Fibroblast of skin of abdomen (primary cell): ENCODE data around the gene KLF11.

ENCODE experiments used
- DNase-seq: peaks from one replicate; pipeline ENCODE4 v3.0.0-alpha.2; 2013

The KLF11 gene

DNA sequence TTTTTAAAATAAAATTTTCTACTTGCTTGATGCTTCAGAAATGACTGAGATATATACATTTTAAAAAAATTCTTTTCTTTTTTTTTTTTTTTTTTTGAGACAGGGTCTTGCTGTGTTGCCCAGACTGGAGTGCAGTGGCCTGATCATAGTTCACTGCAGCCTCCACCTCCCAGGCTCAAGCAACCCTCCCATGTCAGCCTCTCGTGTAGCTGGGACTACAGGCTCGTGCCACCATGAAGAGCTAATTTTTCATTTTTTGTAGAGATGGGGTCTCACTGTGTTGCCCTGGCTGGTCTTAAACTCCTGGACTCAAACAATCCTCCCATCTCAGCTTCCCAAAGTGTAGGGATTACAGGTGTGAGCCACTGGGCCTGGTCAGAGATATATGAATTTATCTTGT is 24.0 kb downstream of the KLF11 start:
- DNase-seq: no peak

DNA sequence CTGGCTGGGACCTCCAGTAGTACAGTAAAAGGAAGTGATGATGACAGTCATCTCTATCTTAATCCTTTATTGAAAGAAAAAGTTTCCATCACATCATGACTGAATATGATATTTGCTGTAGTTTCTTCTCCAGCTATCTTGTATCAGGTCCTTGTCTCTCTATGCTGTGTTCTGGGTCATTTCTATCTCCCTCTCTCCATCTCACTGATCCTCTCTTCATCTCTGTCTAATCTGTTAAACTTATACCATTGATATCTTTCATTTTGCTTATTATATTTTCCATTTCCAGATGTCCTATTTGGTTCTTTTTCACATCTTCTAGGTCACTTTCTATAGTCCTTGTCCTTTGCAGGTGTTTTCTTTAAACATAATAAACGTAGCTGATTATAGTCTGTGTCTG is 24.5 kb downstream of the KLF11 start:
- DNase-seq: no peak

DNA sequence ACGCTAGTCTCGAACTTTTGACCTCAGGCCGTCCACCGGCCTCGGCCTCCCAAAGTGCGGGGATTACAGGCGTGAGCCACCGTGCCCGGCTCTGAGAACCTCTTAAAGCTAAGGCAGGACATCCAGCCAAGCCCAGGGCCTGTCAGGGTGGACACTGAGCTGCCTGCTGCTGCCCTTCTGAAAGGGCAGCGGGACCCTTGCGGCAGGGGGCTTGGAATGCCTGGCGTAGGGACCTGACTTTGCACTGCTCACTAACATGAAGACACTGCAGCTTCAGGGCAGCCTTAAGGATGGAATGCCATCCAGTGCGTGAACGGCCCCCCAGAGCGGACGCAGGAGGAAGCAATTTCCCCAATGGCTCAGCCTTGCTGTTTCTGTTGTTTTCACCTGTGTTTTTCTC is 27.8 kb downstream of the KLF11 start:
- DNase-seq: no peak

DNA sequence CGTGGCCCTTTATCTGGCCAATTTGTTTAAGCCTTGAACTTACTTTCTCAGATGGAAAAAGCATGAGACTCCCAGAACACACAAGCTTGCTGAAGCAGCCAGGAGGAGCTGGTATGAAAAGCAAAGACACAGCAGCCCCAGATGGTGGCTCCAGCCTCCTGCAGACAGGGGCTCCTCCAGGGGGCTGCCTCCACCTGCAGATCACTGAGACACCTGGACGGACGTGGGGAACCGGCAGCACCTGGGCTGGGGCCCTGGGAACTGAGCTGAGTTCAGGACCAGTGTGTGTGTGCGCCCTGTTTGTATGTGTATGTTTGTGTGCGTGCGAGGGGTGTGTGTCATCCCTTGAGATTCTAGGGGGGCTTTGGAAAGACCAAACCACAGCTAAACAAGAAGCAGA is 28.2 kb downstream of the KLF11 start:
- DNase-seq: no peak

DNA sequence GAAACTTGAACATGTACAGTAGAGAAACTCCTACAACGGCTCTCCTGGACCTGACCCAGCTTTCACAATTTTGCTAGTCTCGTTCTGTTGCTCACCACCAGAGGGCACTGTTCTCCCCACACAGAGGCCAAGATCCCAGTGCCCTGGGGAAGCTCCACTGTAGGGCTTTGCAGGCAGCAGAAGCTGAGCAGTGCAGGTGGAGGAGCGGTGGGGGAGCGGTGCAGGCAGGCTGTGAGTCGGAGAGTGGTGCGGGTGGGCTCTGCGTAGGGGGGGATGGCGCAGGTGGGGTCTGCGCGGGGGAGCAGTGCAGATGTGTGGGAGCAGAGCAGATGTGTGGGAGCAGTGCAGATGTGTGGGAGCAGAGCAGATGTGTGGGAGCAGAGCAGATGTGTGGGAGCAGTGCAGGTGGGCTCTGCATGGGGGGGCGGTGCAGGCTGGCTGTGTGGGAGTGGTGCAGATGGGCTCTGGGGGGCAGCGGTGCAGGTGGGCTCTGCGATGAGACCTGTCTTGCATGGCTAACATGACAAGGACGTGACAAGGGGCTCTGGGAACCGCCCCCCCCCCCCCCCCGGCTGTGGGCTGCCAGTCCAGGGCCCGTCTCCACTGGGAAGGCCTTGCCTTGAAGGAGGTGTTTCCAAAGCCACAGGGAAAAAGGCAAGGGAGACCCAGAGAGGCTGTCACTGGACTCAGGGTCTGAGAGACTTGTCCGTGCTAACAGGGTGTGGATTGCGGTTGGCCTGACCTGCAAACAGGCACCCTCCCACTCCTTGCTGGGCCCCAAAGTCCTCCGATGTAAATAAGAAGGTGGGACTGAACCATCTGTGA is 29.5 kb downstream of the KLF11 start:
- DNase-seq: peak; percentile 80

DNA sequence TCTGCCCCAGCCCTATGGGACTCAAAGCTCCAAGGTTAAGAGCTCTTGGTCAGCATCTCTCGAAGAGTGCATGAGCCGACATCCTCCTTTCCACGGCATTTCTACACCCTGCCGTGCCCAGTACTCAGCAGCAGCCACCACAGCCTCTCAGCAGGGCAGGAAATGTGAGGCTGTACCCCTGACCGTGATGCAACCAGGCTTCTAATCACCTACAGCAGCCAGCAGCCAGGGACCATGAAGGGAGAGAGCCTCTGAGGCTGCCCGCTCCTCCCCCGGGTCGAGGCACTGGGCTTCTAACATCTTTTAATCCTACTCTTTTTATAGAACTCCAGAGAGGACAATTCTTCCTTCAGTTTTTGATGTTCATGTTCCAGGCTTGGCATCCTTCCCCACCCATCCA is 30.4 kb downstream of the KLF11 start:
- DNase-seq: no peak

DNA sequence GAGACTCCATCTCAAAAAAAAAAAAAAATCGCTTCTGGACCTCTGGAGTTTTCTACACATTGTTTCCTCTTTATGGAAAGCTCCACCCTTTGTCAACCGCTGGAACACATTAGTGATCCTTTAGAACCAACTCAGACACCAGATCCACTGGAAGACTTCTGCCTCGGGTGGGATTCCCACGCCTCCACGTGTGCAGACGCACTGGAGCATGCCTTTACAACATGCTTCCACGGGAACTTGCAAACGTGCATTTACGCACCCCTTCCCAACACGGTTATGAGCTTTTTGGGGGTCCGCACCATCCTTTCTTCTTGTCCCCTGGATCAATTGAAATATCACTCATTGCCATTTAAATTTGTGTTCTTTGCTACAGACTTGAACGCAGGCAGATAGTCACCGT is 31.8 kb downstream of the KLF11 start:
- DNase-seq: no peak

DNA sequence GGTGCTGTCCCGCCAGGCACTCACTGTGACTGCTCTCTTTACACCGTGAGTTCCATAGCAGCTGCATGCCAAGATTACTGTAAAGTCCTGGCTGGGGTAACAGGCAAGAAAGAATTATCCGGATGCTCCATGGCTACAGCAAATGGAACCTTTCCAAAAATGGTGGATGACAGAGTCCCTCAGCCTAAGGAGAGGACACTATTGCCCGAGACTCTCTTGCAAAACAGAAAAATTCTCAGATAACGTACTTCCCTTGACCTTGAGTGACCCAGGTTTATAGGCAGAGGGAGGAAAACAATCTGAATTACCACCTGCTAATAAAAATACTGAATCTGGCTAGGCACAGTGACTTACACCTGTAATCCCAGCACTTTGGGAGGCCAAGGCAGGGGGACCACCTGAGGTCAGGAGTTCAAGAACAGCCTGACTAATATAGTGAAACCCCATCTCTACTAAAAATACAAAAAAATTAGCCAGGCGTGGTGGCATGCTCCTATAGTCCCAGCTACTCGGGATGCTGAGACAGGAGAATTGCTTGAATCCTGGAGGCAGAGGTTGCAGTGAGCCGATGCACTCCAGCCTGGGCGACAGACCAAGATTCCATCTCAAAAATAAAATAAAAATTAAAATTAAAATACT is 32.3 kb downstream of the KLF11 start:
- no peak for DNase-seq

DNA sequence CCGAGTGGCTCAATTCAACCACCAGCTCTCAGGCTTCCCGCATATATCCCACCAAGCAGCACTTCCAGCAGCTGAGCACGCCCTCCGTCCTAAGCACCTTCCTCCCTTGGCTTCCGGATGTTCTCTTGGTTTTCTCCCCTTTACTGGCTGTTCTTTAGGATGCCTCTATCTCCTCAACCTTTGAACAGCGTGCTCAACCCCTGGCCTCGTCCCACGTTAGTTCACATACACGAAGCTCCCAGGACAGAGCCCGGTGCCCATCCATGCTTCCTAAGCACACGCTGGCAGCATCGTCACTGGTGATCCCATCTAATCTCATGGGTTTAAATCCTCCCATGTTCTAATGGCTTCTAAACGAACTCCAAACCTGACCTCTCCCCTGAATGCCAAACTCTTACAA is 33.2 kb downstream of the KLF11 start:
- no peak for DNase-seq

DNA sequence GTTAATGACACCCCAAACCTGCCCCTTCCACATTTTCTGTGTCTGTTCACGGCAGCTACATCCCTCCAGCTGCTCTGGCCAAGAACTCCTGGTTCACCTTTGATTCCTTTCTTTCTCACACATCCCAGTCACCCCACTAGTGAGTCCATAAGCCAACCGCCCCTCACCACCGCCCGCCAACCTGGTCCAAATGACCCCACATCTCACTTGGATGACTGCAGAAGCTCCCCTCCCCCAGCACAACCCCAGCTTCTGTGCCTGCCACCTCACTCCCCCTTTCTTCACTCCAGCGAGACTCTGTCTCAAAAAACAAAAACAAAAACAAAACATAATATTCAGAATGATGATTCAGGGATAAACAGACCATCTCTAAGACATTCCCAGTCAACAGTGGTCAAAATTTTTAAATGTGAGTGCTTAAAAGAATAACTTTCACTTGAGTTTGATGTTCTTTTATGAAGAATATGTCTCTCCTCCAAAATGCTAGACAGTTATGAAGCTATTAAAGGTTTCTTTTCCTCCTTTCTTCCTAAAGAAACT is 33.7 kb downstream of the KLF11 start:
- DNase-seq: no peak

DNA sequence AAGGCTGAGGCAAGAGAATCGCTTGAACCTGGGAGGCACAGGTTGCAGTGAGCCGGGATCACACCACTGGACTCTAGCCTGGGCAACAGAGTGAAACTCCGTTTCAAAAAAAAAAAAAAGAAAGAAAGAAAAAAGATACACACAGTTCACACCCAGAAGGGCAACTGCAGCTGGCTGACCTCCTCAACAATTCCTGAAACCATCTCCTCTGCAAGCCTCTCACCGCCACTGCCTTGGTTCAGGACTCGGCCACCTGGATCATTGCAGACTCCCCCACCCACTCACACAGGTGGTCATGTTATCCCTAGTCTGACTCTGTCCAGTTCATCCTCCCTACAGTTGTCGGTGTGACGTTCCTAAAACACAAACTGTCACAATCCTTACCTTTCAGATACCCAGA is 34.7 kb downstream of the KLF11 start:
- no peak for DNase-seq

DNA sequence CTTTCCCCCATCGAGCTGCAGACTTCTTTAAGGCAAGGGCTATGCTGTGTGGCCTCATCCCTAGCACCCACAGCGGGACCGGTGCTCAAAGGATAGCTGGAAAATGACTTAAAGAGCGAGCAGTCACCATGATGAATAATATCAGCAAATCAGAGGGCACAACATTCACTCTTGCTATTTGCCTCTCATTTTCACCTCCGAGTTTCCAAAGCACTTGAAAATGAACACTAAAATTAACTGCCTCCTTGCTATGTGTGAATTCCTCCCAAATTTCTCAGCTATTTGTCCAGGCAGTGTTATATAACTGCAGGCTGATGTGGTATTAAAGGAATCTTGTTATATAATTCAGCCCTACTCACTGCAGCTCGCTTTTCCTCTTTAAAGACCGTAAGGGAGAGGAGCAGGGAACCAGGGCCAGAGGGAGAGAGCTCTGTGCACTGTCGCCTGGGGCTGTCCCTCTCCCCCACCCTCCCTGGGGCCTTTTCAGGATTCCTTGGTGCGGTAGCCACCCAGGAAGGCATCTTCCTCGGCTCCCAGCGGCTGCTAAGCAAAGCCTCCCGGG is 35.4 kb downstream of the KLF11 start:
- DNase-seq: peak; percentile 28

DNA sequence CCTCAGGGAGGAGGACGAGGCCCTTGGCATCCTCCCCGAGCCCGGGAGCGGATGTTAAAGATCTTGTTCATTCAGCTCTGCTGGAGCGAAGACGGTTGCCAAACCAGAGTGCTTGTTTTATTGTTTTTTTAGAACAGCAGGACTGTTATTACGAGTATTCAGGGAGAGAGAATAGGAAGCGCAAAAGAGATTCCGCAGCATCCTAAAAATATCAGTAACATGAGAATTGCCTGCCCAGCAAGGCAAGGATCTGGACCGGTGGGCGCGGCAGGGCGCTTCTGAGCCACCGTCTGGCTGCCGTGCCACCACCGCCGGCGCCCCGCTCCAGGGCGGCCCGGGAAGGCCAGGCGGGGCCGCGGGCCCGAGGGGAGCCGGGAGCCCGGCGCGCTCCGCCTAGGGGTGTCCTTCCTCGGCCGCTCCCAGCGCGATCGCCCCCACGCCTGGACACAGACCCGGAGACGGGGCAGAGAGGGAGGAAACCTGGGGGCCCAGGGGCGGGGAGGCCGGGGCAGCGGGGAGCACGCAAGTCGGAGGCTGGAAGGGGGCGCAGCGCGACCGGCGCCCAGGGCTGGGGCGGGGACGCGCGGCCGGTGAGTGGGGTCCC is 36.0 kb downstream of the KLF11 start:
- DNase-seq: peak; percentile 56

DNA sequence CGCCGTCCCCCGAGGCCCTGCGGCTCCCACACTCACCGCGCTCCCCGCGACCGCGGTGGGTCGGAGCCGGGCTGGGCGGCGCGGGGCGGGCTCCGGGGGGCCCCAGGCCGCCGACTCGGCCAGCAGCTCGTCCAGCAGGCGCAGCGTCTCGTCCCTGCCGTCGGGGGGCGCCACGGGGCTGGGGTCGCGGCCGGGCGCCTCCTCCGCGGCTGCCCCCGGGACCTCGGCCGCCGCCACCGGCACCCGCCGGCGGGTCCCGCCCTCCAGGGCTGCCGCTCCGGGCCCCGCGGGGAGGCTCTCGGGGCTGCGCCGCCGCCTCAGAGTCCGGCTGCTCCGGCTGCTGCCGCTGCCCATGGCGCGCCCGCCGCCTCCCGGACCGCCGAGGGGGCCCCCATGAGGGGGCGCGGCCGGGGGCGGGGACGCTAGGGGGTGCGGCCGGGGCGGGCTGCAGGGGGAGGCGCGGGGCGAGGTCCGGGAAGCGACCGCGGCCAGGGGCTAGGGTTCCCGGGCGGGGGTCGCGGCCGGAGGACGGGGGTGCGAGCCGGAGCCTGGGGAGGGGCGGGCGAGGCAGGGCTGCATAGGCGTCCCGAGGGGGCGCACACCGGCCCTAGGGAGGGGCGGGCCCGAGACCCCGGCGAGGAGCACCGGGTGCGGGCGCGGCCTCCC is 36.7 kb downstream of the KLF11 start, which contains the start of gene CYS1:
TSS of gene CYS1 (minus strand) at position 542 of the 666 bp plus-strand sequence. CDS start at position 354, 188 bp downstream.
- DNase-seq: no peak

DNA sequence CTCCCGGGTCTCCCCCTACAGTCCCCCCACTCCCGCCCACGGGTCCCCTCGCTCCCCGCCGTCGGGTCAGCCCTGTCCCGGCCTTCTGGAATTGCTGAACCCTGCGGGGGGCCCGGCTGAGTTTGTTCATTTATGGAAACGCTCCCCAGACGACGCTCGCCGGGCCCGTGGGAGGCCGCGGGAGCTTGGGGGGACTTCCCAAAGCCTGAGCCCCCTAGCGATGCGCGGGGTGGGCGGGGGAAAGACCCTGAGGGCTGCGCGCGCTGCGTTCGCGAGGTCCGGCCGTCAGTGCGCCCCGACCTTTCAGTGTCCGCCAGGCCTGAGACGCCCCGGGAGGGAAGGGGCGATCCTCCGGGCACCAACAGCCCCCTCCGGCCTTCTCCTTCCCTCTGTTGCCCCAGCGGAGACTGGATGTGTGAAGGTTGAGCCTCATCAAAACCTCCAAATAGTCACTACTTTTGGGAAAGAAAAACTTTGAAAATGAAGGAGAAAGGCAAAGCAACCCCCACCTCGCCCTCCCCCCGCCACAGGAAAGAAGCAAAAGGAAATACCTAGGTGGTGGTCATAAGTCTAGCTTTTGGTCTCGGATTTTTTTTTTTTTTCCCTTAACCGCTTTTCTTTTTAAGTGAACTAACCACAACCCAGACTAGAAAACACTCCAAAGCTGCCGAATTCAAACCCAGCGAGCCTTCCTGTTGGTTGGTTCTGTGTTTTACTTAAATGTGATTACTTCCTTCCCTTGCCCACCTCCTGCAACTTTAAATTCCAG is 37.4 kb downstream of the KLF11 start:
- no peak for DNase-seq

DNA sequence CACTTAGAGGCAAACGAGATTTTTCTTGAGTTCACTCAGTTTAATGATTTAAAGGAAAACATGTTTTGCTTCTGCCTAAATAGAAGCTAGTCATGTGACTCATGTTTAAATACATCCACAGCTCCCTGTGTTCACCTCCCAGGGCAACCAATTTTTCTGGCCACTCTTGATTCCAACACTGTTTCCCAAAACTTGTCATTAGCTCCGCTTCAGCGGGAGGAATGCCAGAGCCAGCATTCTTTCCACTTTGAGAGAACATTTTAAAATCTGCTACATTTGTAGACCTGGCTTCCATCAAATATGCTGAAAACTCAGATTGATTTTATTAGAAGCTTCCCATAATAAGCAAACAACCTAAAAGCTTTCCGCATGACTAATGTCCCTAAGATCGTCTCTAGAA is 39.7 kb downstream of the KLF11 start:
- DNase-seq: no peak

DNA sequence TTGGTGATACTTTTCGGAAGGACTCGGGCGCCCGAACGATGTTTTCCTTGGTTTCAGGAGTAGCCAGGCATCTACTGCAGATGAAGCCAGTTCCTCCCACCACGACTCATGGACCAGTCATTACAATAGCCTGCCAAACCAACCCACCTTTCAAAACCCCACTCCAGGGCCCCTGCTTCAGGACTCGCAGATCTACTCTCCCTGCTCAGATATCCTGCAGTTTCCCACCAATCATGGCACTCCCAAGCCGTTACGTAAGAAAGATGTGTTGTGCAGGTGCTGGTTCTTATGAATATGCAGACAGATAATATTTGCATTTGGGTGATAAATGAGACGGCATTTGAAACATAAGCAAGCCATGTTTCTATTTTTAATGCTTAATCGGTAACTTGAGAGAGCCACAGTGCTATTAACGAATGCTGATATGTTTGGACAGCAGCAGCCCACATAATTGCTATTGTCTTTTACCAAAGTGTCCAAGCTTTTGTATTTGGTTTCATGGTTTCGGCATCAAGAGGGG is 40.4 kb downstream of the KLF11 start:
- DNase-seq: no peak

DNA sequence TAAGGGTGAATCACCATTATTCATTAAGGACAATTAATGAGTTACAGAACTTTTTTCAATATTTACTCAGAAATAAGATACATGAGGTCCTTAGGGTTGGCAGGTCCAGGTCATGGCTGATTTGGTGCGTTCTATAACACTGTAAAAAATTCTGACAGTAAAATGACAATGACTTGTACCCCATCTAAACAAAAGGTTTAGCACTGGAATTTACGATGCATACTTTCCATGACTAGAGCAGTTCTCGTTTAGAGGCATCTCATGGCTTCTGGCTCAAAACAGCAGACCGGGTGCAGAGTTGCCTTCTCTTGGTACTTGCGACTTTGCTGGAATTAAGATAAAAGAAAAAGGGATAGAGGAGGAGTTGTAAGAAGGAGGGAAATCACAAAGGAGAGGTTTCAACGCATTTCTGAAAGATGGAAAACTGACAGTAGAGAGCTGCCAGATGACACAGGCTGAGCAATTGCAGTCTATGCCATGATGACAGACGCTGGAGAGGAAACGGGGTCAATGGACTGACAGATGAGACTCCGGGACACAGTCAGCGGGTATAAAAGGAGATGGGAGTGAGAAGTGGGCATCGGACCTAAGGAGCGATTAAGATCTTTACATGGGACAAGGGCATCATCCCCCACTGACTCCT is 41.0 kb downstream of the KLF11 start:
- no peak for DNase-seq

DNA sequence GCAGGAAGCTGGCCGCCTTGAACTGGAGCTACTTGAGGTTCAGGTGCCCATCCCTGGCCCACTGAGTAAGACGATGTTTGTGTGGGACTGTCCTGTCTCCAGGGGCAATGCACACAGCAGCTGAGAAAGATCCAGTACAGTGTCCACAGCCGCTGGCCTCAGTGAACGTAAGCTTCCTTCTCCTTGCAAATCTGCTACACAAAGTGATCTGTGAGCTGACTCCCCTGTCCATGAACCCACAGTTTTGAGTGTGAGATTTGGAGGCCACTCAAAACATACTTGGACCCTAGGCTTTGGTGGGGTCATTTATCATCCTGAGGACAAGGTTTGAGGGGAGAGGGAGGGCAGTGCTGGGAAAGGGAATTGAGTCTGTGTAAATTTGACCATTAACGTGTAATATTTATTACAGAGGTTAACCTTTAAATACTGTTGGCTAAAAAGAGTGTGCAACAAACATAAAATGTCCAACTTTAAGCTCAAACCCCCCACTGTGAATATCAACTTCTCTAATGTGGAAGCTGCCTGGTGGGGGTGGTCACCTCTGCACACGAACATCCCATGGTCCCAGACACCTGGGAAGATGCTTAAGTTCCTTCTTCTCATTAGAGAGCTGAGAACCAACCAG is 41.8 kb downstream of the KLF11 start:
- no peak for DNase-seq

DNA sequence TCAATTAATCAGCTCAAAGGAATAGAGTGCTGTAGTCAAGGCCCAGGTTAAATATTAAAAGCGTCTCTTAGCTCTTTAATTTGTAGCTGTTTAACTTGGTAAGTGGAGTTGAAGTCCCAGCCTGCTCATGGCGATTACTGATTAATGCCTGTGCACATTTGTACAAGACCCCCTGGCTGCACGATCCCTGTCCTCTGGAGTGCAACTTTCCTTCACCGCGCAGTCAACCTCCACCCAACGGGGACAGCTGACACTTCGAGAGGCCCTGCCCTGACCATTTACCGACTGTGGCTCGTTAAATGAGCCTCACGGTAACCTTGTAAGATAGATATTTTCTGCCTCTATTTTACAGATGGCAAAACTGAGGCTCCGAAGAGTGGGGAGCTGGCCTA is 42.3 kb downstream of the KLF11 start:
- no peak for DNase-seq

DNA sequence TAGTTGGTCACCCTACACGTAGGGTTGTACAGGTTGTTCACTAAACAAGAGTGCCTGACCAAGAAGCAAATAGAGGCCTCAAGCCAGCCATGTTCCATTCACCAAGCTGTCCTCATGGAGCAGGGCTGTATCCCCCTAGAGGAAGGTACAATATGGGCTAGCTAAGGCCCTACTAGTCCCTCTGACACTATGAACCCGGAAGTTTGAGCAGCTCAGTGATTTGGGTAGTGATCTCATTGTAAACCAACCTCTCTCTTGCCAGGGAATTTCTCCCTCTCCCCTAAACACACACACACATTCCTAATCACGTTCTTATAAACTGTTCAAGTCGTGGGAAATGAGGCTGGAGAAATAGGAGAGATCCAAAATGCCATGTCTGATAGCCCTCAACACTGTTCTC is 43.6 kb downstream of the KLF11 start:
- no peak for DNase-seq
